Measurements from ENCODE around the gene PCSK1N. TPM values are rescaled to one million over a fixed set of nuclear protein-coding genes. Genes with fewer than 3 reads are reported as not detected.

PCSK1N gene
- total and polyA plus RNA-seq, 9 of the 15 experiments (the other 6 are each of a cell fraction or from before 2014, with no cell fraction given): 0.07 to 0.55 (median 0.54) TPM; not detected in 6

DNA sequence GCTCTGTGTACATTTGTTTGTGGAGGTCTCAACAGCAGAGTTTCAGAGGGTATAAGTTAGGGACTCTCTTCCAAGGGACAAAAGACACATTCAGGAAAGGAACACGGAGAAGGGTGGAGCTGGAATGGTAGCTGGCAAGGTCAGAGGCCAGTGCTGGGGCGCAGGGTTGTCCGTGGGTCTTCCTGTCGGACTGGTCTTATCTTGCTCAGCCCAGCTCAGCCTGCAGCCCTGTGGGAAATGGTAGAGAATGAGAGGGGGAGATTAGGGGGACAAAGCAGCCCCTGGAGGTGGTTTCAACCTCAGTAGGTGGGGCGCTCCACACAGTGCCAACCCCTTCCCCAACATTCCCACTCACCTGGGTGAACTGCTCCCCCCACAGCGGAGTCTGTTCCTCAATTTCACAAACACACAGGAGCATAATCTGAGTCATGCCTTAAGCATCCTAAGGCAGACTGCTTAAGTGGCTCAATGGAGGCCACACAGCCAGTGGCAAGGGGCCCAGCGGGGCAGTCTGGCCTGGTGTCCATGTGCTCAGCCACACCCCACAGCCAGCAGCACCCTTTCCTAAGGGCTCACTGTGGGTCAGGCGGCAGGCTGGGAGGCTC, 40.4 kb downstream of the PCSK1N start:
- Histone ChIP-seq H2AFZ (ENCODE audit: low read depth, low read length) (no peak overlapping the region), H3K36me3 (ENCODE audit: control insufficient read depth, insufficient read depth, low read length) (peaks cover 48% of the 10 kb centered on the region), H3K9me1 (ENCODE audit: control insufficient read depth, insufficient read depth, low read length) (no peaks in the 10 kb centered on the region), H3K9me3 (replicated peaks; ENCODE audit: control insufficient read depth, insufficient read depth, low read depth, low read length) (no peaks in the 10 kb centered on the region), H4K20me1 (replicated peaks; ENCODE audit: control insufficient read depth, insufficient read depth, low read length) (peaks cover 4% of the 10 kb centered on the region; the same call in 1 of the 2 replicates), H3K27ac (ENCODE audit: extremely low read depth, low read depth, low read length) (peak overlapping the region; percentile 92), H3K4me2 (ENCODE audit: insufficient read depth, low read length) (peak overlapping the region; percentile 80), H3K9ac (ENCODE audit: insufficient read depth in 1 of 2, low read depth in 2 of 2, low read length in 2 of 2) (peak overlapping the region; percentile 64 to 68; a peak in 3 of 4 replicates), H3K79me2 (ENCODE audit: control insufficient read depth, insufficient read depth, low read length) (peaks cover 33% of the 10 kb centered on the region), H3K27me3 (ENCODE audit: control insufficient read depth in 2 of 2, insufficient read depth in 2 of 2, low read length in 2 of 2) (no peaks in the 10 kb centered on the region), H3K4me1 (replicated peaks in 1 of 2; ENCODE audit: control insufficient read depth in 2 of 2, insufficient read depth in 2 of 2, low read length in 2 of 2) (peaks cover 62 to 82% of the 10 kb centered on the region in 2 experiments), H3K4me3 (no peak overlapping the region)
- DNase-seq (ENCODE audit: extremely low read depth in 1 of 4, low spot score in 3 of 4): peak in 3 of 4 experiments; percentile 28 to 79 (median 60)
- 5% methylated on average over 8 of the region's 8 CpGs for WGBS (ENCODE audit: insufficient coverage, low coverage, missing lambda C conversion rate)
- peak; percentile 66 for ATAC-seq
- intact Hi-C loops (cut with micrococcal nuclease): loop anchor here (2.0 kb wide), 1 partner anchor 58 kb away; no protein-coding TSS in a partner anchor
- POLR2A ChIA-PET: interaction anchor here (0.6 kb wide), 1 partner anchor 177 kb away, joined by 4 read pairs; no protein-coding TSS in a partner anchor
- in situ Hi-C loops (cut with MboI): no loop called here
- no peak for FAIRE-seq
- CTCF ChIA-PET (ENCODE audit: low intra/inter-chr PET ratio): no interaction called here
- no TSS peak for BruUV-seq (replicated peaks)
- TF ChIP-seq HNRNPL (IDR thresholded peaks at IDR 0.05; ENCODE audit: low read depth, low read length): 0 out of 2 replicates have a peak, but pooled peaks have one; percentile 82
- no peak for TF ChIP-seq ZNF780A (CRISPR knock-in tag; IDR thresholded peaks at IDR 0.05)
- no peak for TF ChIP-seq SAFB (IDR thresholded peaks at IDR 0.05; ENCODE audit: borderline replicate concordance, low read depth, low read length)
- no peak for TF ChIP-seq CREBBP (IDR thresholded peaks at IDR 0.05; ENCODE audit: low read depth, low read length)
- peak; percentile 58; the same call in 1 of the 2 replicates for TF ChIP-seq RBFOX2 (IDR thresholded peaks at IDR 0.05; ENCODE audit: low read depth, low read length)
- TF ChIP-seq, protein P1, sequence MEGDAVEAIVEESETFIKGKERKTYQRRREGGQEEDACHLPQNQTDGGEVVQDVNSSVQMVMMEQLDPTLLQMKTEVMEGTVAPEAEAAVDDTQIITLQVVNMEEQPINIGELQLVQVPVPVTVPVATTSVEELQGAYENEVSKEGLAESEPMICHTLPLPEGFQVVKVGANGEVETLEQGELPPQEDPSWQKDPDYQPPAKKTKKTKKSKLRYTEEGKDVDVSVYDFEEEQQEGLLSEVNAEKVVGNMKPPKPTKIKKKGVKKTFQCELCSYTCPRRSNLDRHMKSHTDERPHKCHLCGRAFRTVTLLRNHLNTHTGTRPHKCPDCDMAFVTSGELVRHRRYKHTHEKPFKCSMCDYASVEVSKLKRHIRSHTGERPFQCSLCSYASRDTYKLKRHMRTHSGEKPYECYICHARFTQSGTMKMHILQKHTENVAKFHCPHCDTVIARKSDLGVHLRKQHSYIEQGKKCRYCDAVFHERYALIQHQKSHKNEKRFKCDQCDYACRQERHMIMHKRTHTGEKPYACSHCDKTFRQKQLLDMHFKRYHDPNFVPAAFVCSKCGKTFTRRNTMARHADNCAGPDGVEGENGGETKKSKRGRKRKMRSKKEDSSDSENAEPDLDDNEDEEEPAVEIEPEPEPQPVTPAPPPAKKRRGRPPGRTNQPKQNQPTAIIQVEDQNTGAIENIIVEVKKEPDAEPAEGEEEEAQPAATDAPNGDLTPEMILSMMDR (IDR thresholded peaks at IDR 0.05 in 2 of 3, conservative IDR thresholded peaks at IDR 0.05 in 1 of 3; ENCODE audit: insufficient read depth in 2 of 3, low read depth in 1 of 3, low read length in 3 of 3): no peak
- peak; percentile 79 for TF ChIP-seq FOSL1 (tag; conservative IDR thresholded peaks at IDR 0.05)
- TF ChIP-seq TOE1 (IDR thresholded peaks at IDR 0.05; ENCODE audit: borderline replicate concordance): no peak
- TF ChIP-seq TOE1 (CRISPR knock-in tag; IDR thresholded peaks at IDR 0.05; ENCODE audit: borderline replicate concordance, low read depth): no peak
- no peak for TF ChIP-seq RBM17 (IDR thresholded peaks at IDR 0.05; ENCODE audit: borderline replicate concordance, low read depth, low read length)
- TF ChIP-seq, protein P2, sequence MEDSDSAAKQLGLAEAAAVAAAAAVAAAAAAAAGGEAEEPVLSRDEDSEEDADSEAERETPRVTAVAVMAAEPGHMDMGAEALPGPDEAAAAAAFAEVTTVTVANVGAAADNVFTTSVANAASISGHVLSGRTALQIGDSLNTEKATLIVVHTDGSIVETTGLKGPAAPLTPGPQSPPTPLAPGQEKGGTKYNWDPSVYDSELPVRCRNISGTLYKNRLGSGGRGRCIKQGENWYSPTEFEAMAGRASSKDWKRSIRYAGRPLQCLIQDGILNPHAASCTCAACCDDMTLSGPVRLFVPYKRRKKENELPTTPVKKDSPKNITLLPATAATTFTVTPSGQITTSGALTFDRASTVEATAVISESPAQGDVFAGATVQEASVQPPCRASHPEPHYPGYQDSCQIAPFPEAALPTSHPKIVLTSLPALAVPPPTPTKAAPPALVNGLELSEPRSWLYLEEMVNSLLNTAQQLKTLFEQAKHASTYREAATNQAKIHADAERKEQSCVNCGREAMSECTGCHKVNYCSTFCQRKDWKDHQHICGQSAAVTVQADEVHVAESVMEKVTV (CRISPR knock-in tag; IDR thresholded peaks at IDR 0.05): no peak
- TF ChIP-seq ARNT (IDR thresholded peaks at IDR 0.05): no peak
- TF ChIP-seq CEBPB (tag; IDR thresholded peaks at IDR 0.05): no peak
- peak; percentile 52; the same call in 1 of the 2 replicates for TF ChIP-seq ZNF175 (CRISPR knock-in tag; IDR thresholded peaks at IDR 0.05; ENCODE audit: low read depth)
- TF ChIP-seq SPI1 (IDR thresholded peaks at IDR 0.05; ENCODE audit: borderline replicate concordance, low read depth, low read length): peak; percentile 58; the same call in 1 of the 2 replicates
- no peak for TF ChIP-seq L3MBTL2 (IDR thresholded peaks at IDR 0.05)
- peak; percentile 74; the same call in 1 of the 2 replicates for TF ChIP-seq SMAD4 (CRISPR knock-in tag; conservative IDR thresholded peaks at IDR 0.05)
- no peak for TF ChIP-seq NFATC3 (IDR thresholded peaks at IDR 0.05)
- no peak for TF ChIP-seq PCBP2 (IDR thresholded peaks at IDR 0.05; ENCODE audit: low read depth, low read length, poor library complexity, severe bottlenecking)
- TF ChIP-seq POLR3A (IDR thresholded peaks at IDR 0.05; ENCODE audit: borderline replicate concordance, extremely low read depth, insufficient read depth, insufficient read length): no peak

Measured in K562 (cell line).